Amniotic stem cell (primary cell): ENCODE results near the gene ADI1.
"Not testable (repeated sequence)": the region's sequence is repeated elsewhere in the genome, so short reads cannot be mapped to it uniquely, and the experiment has no call there.

ENCODE experiments used
- DNase-seq: peaks from one replicate; lab custom pipeline; 2025; lab: John Stamatoyannopoulos, UW

The ADI1 gene

DNA sequence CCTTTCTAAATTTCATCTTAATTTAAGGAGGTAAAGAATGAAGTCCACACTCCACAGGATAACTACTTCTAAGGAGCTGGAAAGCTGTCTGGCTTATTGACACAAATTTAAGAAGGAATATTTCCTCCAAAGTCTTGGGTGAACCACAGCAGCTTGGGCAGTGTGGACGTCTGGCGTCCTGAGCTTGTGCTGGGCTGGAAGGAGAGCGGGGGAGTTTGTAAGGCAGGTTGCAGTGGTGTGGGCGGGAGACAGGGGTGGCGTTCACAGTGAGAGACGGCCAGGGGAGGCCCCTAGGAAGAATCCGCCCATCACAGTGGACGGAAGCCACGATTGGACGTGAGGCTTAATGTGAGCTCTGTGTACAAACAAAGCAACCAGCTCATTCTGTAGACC, 25.7 kb downstream of the ADI1 start:
- no peak for DNase-seq

GRCh38 chr2:3492951-3493614, 26.2 kb downstream of the ADI1 start:
- DNase-seq = peak; percentile 38

GRCh38 chr2:3492475-3492787, 26.9 kb downstream of the ADI1 start:
- DNase-seq = not testable (repeated sequence)

GRCh38 chr2:3491716-3492474, 27.4 kb downstream of the ADI1 start:
- no peak for DNase-seq

GRCh38 chr2:3491306-3491705, 28.0 kb downstream of the ADI1 start:
- no peak for DNase-seq

- no peak for DNase-seq
Measured at GRCh38 chr2:3490191-3491170, 28.9 kb downstream of the ADI1 start.

GRCh38 chr2:3489764-3490115, 29.6 kb downstream of the ADI1 start:
- no peak for DNase-seq

DNA sequence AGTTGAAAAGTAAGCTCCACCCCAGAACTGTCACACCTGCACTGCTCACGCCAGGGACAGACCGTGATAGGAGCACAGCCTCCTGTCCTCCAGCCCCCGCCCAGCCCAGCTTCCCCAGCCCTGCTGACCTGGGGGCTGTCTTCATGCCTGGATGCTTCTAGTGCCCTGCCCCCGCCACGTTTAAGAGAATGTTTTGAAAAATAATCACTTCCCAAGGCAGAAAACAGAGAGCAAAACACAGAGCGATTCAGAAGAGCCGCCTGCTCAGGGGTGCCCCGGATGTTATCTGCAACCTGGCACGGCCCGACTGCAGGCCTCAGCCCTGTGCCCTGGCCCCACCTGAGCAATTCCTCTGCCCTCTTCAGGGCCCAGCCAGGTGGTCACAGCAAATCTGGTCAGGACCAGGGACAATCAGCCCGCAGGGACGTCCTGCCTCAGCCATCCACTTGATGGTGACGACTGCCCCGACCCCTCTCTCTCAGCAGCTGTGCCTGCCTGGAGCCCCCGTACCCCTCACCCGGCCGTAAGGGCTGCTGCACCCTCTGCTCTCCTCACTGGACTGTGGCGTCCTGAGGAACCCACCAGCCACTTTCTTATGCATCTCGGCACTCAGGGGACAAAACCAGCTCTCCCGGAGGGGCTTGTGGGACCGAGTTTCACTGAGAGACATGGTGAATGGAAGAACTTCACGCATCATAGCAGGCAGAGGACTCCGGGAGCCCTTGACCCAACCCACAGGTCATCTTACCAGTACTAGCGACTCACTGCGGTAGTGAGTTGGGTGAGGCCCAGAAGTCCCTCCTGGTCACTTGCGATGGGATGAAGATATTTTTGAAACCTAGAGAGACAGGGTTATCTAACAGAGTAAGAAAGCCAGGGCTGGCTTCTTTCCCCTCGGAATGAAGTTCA, 30.2 kb downstream of the ADI1 start:
- DNase-seq = no peak

GRCh38 chr2:3488061-3488531, 31.2 kb downstream of the ADI1 start:
- DNase-seq = no peak

GRCh38 chr2:3487432-3487831, 31.9 kb downstream of the ADI1 start:
- DNase-seq = no peak

DNA sequence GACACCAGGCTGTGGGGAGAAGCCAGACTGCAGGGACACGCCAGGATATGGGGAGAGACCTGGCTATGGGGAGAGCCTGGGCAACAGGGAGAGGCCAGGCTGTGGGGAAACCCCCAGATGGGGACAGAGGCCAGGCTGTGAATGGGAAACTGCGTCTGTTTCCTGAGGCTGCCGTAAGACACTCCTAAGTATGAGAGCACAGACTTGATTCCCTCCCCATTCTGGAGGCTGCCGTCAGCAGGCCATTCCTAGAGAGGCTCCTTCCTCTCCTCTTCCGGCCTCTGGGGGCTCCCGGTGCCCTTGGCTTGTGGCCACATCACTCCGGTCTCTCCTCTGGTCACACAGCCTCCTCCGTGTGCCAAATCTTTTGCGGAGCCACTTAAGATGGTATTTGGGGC, 32.3 kb downstream of the ADI1 start:
- no peak for DNase-seq

DNA sequence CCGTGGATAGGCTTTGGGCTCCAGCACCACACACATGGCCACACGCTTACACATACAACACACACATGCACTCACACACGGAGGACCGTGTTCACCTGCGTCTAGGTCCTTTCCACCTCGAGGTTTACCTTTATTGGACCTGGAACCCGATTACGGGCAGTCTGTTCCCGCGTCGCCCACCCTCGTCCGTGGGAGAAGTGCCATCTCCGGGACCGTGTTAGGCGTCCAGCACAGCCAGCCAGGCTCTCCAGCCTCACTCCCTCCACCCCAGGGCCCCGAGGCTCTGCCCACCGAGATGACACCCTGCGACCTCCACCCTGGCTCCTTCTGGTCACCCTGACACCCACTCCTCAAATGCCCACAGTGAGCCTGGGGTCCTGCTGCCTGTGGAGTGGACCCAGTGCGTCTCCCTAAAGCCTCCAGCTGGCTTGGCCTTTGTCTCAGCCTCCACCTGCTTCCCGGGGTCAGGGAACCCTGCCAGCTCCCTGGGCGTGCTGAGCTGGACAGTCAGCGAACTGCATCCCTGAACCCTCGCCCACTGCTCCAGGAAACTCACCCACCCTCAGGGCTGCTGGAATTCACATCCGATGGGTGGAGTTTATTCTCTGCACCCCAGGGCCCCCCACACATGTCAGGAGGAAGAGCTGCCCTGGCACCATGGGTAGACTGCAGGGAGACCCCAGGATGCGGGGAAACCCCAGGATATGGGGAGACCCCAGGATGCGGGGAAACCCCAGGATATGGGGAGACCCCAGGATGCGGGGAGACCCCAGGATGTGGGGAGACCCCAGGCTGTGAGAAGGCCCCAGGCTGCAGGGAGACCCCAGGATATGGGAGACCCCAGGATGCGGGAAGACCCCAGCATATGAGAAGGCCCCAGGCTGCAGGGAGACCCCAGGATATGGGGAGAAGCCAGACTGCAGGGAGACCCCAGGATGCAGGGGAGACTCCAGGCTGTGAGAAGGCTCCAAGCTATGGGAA, 33.0 kb downstream of the ADI1 start:
- DNase-seq = no peak

- no peak for DNase-seq
Measured at GRCh38 chr2:3485166-3485565, 34.2 kb downstream of the ADI1 start.

GRCh38 chr2:3483986-3484960, 35.1 kb downstream of the ADI1 start:
- DNase-seq = no peak

GRCh38 chr2:3483227-3483985, 35.9 kb downstream of the ADI1 start:
- no peak for DNase-seq

- DNase-seq = no peak
Measured at GRCh38 chr2:3482363-3482821, 36.9 kb downstream of the ADI1 start.

DNA sequence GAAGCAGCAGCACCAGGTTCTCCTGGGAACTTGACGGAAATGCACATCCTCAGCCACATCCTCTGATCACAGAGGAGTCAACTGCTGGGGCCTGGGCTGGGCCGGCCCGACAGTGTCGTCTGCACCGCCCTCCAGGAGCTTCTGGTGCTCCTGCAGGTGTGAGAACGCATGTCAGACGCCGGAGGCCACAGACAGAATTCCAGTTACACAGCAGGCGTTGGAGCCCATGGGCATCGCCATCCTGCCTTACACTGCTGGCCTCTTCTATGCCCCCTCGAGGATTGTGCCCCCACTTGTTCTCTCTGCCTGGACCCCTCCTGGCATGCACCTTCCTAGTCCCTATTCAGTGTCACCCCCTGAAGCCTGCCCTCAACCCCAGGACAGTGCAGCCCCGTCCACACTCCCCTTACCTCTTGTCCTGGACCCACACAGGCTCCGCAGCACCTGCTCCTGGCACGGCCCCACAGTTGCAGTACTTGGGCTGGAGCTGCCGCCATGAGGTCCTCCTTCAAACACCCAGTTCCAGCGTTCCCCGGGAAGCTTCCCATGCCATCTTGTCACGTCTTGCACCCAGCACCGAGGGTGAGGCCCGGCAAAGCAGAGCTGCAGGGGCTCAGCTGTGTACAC, 37.5 kb downstream of the ADI1 start:
- no peak for DNase-seq

DNA sequence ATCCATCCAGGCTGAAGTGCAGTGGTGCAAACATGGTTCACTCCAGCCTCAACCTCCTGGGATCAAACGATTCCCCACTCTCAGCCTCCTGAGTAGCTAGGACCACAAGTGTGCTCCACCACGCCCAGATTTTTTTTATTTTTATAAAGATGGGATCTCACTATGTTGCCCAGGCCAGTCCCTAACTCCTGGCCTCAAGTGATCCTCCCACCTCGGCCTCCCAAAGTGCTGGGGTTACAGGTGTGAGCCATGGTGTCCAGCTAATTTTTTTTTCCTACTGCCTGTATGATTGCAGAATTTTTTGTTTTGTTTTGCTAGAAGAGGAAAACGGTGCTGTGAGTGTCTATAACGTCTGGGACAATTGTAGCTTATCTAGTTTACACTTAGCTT, 38.3 kb downstream of the ADI1 start:
- DNase-seq = no peak
